PC-9 (cell line): ENCODE data around the gene GPC5.

Experiments used
- EZH2 ChIP-seq: fragments of 200-600 bp; sonication (generic); IDR thresholded peaks from 2 replicates; pipeline ENCODE4 v1.8.0; 2017; ENCODE audit warnings: antibody characterized with exemption, low read depth
- TF ChIP-seq, protein P1 (sequence below): fragments of 200-600 bp; sonication (generic); conservative IDR thresholded peaks from 2 replicates; pipeline ENCODE4 v1.6.1; 2017; ENCODE audit warnings: mixed run types, antibody characterized with exemption, mild to moderate bottlenecking, moderate library complexity

- TF ChIP-seq, protein P1, sequence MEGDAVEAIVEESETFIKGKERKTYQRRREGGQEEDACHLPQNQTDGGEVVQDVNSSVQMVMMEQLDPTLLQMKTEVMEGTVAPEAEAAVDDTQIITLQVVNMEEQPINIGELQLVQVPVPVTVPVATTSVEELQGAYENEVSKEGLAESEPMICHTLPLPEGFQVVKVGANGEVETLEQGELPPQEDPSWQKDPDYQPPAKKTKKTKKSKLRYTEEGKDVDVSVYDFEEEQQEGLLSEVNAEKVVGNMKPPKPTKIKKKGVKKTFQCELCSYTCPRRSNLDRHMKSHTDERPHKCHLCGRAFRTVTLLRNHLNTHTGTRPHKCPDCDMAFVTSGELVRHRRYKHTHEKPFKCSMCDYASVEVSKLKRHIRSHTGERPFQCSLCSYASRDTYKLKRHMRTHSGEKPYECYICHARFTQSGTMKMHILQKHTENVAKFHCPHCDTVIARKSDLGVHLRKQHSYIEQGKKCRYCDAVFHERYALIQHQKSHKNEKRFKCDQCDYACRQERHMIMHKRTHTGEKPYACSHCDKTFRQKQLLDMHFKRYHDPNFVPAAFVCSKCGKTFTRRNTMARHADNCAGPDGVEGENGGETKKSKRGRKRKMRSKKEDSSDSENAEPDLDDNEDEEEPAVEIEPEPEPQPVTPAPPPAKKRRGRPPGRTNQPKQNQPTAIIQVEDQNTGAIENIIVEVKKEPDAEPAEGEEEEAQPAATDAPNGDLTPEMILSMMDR: no peak
- no peak for TF ChIP-seq EZH2
Measured at GRCh38 chr13:91580749-91581148, 182.3 kb downstream of the GPC5 start.
